ENCODE measurements around the gene TGFBR3L.

- TF ChIP-seq, protein P1, sequence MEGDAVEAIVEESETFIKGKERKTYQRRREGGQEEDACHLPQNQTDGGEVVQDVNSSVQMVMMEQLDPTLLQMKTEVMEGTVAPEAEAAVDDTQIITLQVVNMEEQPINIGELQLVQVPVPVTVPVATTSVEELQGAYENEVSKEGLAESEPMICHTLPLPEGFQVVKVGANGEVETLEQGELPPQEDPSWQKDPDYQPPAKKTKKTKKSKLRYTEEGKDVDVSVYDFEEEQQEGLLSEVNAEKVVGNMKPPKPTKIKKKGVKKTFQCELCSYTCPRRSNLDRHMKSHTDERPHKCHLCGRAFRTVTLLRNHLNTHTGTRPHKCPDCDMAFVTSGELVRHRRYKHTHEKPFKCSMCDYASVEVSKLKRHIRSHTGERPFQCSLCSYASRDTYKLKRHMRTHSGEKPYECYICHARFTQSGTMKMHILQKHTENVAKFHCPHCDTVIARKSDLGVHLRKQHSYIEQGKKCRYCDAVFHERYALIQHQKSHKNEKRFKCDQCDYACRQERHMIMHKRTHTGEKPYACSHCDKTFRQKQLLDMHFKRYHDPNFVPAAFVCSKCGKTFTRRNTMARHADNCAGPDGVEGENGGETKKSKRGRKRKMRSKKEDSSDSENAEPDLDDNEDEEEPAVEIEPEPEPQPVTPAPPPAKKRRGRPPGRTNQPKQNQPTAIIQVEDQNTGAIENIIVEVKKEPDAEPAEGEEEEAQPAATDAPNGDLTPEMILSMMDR (IDR thresholded peaks at IDR 0.05) = no peak
- TF ChIP-seq EZH2 (IDR thresholded peaks at IDR 0.05) (no peak), EZH2phosphoT487 (IDR thresholded peaks at IDR 0.05) (no peak)
Observed at GRCh38 chr19:7873304-7874075, 41.1 kb upstream of the TGFBR3L start.

Data from neural progenitor cell (in vitro differentiated cells).